ENCODE measurements around the gene COIL. TPM values are rescaled to one million over a fixed set of nuclear protein-coding genes. Genes with fewer than 3 reads are reported as not detected.
A peak's percentile ranks its signal among the peaks of the same experiment; 100 is the strongest.

COIL gene
- total and polyA plus RNA-seq, 2 of the 13 experiments (the other 11 are each of a cell fraction or from before 2014, with no cell fraction given): 8.1 to 29.4 TPM

DNA sequence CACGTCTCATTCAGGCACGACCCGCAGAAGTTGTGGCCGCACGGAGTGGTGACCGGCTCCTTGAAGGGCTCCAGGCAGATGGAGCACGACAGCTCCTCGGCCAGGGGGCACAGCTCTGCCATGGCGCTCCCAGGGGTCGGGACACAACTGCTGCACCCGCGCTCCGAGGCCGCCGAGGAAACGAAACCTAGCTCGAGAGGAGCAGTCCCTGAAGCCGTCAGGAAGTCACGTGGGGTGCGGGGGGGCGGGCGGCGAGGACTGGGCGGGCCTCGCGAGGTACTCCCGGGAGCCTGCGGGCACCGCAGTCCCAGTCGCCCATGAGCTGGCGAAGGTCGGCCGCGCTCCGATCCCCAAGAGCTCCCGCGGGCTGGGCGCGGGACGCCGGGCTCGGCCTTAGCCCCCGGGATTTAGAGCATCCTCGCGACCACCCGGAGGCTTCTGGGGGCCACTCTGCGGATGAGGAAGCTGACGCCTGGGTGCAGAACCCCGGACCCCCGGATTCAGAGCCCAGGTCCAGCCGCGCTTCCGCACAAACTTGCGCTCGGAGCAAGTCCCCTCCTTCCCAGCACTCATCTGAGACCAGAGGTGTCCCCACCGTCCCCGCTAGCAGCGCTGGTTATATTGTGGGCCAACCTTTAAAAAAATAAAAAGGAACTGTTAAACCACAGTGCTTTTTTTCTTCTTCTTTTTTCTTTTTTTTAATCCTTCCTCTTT lies 46.8 kb downstream of the COIL start, which contains the start of gene TRIM25 (continued):
- TF ChIP-seq, protein P1, sequence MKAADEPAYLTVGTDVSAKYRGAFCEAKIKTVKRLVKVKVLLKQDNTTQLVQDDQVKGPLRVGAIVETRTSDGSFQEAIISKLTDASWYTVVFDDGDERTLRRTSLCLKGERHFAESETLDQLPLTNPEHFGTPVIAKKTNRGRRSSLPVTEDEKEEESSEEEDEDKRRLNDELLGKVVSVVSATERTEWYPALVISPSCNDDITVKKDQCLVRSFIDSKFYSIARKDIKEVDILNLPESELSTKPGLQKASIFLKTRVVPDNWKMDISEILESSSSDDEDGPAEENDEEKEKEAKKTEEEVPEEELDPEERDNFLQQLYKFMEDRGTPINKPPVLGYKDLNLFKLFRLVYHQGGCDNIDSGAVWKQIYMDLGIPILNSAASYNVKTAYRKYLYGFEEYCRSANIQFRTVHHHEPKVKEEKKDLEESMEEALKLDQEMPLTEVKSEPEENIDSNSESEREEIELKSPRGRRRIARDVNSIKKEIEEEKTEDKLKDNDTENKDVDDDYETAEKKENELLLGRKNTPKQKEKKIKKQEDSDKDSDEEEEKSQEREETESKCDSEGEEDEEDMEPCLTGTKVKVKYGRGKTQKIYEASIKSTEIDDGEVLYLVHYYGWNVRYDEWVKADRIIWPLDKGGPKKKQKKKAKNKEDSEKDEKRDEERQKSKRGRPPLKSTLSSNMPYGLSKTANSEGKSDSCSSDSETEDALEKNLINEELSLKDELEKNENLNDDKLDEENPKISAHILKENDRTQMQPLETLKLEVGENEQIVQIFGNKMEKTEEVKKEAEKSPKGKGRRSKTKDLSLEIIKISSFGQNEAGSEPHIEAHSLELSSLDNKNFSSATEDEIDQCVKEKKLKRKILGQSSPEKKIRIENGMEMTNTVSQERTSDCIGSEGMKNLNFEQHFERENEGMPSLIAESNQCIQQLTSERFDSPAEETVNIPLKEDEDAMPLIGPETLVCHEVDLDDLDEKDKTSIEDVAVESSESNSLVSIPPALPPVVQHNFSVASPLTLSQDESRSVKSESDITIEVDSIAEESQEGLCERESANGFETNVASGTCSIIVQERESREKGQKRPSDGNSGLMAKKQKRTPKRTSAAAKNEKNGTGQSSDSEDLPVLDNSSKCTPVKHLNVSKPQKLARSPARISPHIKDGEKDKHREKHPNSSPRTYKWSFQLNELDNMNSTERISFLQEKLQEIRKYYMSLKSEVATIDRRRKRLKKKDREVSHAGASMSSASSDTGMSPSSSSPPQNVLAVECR (CRISPR knock-in tag; IDR thresholded peaks at IDR 0.05; ENCODE audit: borderline replicate concordance): peak; percentile 94
- peak; percentile 94 for TF ChIP-seq SAFB2 (CRISPR knock-in tag; IDR thresholded peaks at IDR 0.05; ENCODE audit: borderline replicate concordance, low read depth)
- TF ChIP-seq PLRG1 (conservative IDR thresholded peaks at IDR 0.05): no peak
- peak; percentile 91 for TF ChIP-seq KAT7 (CRISPR knock-in tag; IDR thresholded peaks at IDR 0.05; ENCODE audit: borderline replicate concordance)
- peak; percentile 79 for TF ChIP-seq ETV5 (CRISPR knock-in tag; IDR thresholded peaks at IDR 0.05; ENCODE audit: borderline replicate concordance)
- TF ChIP-seq EHMT2 (IDR thresholded peaks at IDR 0.05; ENCODE audit: borderline replicate concordance, low read depth, low read length): no peak
- TF ChIP-seq, protein P2, sequence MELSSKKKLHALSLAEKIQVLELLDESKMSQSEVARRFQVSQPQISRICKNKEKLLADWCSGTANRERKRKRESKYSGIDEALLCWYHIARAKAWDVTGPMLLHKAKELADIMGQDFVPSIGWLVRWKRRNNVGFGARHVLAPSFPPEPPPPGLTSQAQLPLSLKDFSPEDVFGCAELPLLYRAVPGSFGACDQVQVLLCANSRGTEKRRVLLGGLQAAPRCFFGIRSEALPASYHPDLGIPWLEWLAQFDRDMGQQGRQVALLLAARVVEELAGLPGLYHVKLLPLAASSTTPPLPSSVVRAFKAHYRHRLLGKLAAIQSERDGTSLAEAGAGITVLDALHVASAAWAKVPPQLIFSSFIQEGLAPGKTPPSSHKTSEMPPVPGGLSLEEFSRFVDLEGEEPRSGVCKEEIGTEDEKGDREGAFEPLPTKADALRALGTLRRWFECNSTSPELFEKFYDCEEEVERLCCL (CRISPR knock-in tag; IDR thresholded peaks at IDR 0.05; ENCODE audit: borderline replicate concordance): no peak; the same call in 1 of the 2 replicates
- peak; percentile 91 for TF ChIP-seq CHD2 (IDR thresholded peaks at IDR 0.05; ENCODE audit: low read depth, low read length)
- peak; percentile 98; the same call in 1 of the 2 replicates for TF ChIP-seq PAWR (CRISPR knock-in tag; IDR thresholded peaks at IDR 0.05; ENCODE audit: borderline replicate concordance)
- no peak for TF ChIP-seq KDM1A (CRISPR knock-in tag; IDR thresholded peaks at IDR 0.05)
- TF ChIP-seq NPAS2 (CRISPR knock-in tag; IDR thresholded peaks at IDR 0.05; ENCODE audit: borderline replicate concordance): no peak
- TF ChIP-seq IKZF4 (CRISPR knock-in tag; IDR thresholded peaks at IDR 0.05; ENCODE audit: borderline replicate concordance, low read depth, not compliant biosample characterization): no peak
- TF ChIP-seq FOXC1 (CRISPR knock-in tag; IDR thresholded peaks at IDR 0.05; ENCODE audit: borderline replicate concordance): 0 out of 2 replicates have a peak, but pooled peaks have one; percentile 87
- TF ChIP-seq HDAC6 (IDR thresholded peaks at IDR 0.05; ENCODE audit: low read depth, low read length): no peak
- TF ChIP-seq ZBTB46 (CRISPR knock-in tag; IDR thresholded peaks at IDR 0.05; ENCODE audit: borderline replicate concordance): peak; percentile 90
- peak; percentile 95 for TF ChIP-seq ARNTL (CRISPR knock-in tag; IDR thresholded peaks at IDR 0.05)
- TF ChIP-seq ZBTB1 (CRISPR knock-in tag; IDR thresholded peaks at IDR 0.05; ENCODE audit: borderline replicate concordance): no peak
- 0 out of 2 replicates have a peak, but pooled peaks have one; percentile 85 for TF ChIP-seq RFXAP (CRISPR knock-in tag; IDR thresholded peaks at IDR 0.05; ENCODE audit: borderline replicate concordance)
- TF ChIP-seq ZNF788 (CRISPR knock-in tag; IDR thresholded peaks at IDR 0.05; ENCODE audit: borderline replicate concordance): peak; percentile 86; the same call in 1 of the 2 replicates
- peak; percentile 89 for TF ChIP-seq HDAC1 (CRISPR knock-in tag; IDR thresholded peaks at IDR 0.05)
- peak; percentile 80 for TF ChIP-seq BCL6 (CRISPR knock-in tag; IDR thresholded peaks at IDR 0.05)
- TF ChIP-seq MAFF (IDR thresholded peaks at IDR 0.05; ENCODE audit: low read depth, low read length): no peak
